Ecto neural progenitor cell (in vitro differentiated cells): Measurements from ENCODE around the gene CLASP1.
"Not testable (repeated sequence)": the region's sequence is repeated elsewhere in the genome, so short reads cannot be mapped to it uniquely, and the experiment has no call there.

Source experiments
- DNase-seq: peaks from one replicate; pipeline ENCODE4 v3.0.0-alpha.2; 2018; ENCODE audit warnings: low spot score

Gene CLASP1

DNA sequence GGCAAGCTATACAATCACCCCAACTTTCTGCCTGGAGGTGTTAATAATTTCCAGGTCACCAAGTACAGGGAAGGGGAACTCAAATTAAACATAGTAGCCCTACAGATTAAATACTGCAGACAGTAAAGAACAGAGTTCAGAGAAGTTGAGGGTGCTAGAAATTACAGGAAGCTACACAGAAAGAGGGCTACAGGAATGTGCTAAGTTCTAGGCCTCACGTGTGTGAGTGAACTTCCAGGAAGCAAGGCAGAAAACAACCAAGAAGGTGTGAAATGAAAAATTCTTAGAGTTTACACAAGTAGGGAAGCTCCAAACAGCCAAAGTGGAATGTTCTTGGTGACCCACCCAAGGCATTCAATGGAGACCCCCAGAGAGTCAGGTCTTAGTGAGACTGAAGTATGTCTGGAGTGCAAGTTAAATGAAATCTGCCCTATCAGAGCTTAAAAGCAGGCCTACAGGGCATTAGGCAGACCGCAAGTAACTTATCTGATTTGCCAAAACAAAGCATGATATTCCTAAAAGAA, 176.7 kb downstream of the CLASP1 start:
- no peak for DNase-seq

DNA sequence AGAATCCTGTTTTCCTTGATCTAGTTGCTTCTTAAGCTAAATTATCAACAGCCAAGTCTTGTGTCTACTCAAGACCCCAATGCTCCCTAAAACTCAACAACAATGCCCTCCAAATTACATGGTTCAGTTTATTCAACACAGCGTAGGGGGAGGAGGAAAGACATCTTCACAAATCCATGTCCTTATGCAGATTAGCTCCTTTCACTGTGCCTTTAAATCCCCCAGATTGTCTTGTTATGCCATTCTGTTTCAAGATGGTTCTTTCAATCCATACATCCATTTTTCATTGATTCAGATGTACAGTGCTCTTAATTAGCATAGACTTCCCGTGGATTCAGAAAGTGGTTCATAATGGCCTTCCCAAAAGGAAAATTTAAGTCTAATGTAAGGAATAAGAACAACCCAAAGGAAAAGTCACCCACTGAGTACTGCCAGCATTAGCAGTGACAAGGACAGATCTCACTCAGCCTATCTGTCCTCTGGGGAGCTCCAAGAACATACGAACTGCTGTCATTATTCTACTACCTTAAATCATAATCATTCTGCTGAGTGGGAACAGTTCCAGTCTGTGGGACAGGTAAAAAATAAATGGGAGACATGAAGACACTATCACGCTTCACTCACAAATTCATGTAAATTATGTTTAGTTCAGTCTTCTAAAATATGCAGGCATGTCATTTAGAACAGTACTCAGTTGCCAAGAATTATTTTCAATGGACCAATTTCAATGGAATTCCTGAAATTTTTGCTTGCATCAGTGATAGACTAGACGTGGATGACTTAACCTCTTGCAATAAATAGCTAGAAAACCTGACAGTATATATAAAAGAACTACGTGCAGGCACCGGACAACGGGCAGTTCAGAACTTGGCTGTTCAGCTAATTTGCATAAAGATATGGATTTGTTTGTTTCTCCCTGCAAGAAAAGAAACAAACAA, 177.5 kb downstream of the CLASP1 start:
- no peak for DNase-seq

DNA sequence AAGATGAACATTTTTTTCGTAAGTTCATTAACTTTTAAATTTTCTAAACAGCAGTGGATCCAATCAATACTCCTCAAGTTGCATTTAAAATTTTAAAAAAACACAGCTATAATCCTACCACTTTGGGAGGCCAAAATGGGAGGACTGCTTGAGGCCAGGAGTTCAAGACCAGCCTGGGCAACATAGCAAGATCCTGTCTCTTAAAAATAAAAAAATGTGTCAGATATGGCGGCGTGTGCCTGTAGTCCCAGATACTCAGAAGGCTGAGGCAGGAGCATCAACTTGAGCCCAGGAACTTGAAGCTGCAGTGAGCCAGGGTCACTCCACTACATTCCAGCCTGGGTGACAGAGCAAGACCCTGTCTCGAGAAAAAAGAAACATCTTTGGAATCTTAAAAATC, 178.3 kb downstream of the CLASP1 start:
- no peak for DNase-seq

DNA sequence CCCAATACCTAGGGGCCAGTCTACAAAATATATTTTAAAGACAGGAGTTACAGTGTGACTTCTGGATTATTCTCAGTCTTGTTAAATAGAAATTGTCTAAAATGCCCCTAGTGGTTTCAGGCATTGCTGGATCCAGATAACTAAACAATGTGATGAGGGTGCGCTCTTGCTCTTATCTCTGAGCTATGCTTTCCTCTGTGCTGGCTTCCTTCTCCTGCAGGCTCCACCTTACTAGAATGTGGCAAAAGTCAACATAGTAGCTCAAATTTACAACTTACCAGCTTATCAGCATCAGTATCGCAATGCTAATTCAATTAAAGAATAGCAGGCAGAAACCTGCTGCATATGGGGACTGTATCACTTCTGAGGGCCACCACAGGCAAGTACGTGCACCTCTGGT, 179.9 kb downstream of the CLASP1 start:
- DNase-seq: no peak

DNA sequence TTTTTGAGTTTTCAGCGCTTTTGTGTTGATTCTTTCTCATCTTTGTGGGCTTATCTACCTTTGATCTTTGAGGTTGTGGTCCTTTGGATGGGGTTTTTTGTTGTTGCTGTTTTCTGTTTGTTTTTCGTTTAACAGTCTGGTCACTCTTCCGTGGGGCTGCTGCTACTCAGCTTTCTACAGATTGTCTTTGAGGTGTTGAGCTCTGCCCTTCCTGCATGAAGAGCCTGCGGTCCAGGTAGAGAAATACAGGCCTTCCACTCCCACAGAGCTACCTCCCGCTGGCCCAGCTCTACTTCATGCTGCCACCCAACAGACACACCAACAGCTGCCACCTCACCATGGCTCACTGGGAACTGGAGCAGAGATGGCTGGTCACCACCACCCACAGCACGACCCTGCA, 180.3 kb downstream of the CLASP1 start:
- DNase-seq: no peak

DNA sequence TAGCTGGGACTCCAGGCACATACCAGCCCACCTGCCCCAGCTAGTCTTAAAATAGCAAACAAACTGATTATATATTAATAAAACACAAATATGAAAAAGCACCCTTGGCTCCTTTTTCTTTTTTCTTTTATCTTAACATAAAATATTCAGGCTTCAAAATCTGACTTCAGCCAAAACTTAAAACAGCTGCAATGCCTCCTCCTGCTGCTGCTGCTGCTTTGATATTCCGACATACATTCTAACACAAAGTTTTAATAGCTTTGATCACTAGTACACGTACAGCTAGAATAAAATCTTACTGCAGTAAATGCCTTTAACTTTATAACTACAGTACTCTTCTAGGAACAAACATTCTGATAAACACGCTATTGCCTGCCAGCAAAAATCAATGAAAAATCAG, 190.0 kb downstream of the CLASP1 start:
- no peak for DNase-seq

DNA sequence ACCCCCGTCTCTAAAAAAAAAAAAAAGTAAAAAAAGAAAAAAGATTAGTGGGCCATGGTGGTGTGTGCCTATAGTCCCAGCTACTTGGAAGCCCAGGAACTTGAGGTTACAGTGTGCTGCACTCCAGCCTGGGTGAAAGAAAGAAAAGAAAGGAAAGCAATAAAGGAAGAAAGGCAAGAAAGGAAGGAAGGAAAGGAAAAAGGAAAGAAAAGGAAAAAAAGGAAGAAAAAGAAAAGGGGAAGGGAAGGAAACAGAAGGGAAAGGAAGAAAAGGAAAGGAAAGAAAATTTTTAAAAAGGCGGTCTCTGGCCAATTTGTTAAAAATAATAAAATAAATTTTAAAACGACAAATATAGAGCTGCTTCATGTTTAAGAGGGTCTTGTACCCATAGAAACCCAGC, 192.9 kb downstream of the CLASP1 start:
- no peak for DNase-seq

DNA sequence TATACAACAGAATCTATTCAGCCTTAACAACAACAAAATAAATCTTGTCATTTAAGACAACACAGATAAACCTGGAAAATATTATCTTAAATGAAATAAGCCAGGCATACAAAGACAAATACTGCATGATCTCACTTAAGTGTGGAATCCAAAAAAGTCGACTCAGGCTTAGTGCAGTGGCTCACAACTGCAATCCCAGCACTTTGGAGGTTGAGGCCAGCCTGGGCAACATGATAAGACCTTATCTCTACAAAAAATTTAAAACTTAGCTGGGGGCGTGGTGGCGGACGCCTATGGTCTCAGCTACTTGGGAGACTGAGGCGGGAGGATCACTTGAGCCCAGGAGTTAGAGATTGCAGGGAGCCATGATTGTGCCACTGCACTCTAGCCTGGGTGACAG, 193.8 kb downstream of the CLASP1 start:
- no peak for DNase-seq

DNA sequence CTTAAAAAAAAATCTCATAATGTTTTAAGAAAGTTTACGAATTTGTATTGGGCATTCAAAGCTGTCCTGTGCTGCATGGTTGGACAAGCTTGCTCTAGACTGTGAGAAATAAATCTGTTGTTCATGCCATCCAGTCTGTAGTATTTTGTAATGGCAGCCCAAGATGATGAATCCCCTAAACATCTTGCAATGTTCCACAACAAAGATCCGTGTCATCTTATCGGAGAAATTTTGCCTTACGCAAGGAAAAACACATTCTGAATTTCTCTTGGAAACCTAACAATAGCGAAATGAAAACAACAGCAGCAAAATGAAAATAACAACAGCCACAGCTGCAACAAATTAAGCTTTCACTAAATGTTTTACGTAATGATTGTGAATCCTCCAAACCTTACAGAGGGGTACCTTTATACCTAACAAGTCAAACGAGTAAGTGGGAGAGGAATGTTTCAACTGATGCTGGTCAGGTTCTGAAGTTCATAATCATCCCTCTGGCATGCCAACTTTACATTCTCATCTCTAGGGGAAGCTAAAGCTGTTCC, 194.6 kb downstream of the CLASP1 start:
- DNase-seq: no peak

DNA sequence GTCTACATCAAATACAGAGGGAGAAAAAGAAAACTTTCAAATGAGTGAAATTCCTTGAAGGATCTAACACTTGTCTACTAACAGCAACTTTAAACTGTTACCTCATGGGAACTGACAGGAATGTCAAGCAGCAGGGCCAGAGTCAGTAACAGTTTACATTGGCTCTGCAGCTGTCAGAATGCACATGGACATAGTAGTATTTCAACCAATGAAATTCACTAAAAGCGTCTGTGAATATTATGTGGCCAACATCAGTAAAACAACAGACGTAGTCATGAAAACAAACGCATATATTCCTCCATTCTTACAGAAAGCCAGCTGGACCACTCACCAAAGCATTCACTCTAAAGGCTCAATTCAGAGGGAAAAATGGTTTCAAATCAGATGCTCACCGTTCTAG, 197.9 kb downstream of the CLASP1 start:
- DNase-seq: no peak

DNA sequence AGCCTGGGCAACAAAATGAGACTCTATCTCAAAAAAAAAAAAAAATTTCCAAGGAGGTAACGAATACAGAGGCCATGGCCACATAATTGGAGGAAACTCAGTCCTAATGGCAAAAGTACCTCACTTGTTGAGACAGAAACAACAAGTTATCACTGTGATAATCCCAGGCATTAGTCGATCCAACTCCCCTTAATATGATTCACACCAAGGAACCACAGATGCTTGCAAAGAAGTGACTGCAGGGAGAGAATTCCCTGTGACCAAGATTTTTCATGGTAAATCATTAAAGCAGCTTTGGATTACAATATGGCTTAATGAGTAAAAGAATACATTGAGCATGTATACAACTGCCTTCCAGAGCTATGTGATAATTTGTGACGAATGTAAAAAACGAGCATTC, 199.0 kb downstream of the CLASP1 start:
- no peak for DNase-seq

DNA sequence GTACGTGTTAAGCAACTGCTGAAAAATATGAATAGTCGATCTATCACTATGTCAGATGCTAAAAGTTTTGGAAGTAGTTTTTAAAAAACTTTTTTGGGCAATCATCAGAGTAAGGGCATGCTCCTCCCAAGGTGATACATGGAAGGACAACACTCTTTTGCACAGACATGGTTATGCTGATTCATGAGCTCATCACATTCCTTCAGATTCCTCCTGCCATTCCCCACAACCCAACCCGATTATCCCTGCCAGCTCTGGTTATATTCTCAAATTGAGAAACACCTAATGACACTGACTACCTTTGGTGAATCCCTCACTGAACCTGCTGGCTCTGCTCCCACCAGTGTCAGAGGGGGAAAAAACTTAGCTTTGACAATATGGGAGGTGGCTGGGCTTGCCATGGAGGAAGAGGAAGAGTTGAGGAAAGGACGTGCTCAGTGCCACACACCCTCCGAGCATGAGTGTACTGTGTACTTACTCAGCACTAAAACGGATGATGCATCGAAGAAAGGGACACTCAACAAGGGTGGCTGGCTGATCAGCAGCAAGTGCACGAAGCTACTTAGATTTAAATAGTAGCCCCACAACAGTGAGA, 202.5 kb downstream of the CLASP1 start:
- DNase-seq: no peak

DNA sequence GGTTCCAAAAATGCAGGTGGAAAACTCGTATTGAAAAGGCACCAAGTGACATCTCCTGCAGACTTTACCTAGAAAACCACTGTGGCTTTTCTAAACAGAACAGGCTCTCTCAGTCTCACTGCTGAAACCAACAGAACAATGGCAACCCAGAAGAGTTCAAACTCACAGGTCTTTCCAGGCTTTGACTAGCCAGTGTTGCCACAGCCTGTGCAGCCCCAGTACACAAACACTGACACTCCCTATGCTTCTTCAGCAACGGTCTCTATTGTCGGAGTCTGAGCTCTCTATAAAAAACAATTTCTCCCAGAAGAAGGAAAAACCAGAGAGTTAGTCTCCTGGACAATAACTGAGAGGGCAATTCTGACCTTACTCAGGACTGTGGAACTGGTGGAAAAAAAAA, 206.4 kb downstream of the CLASP1 start:
- no peak for DNase-seq

DNA sequence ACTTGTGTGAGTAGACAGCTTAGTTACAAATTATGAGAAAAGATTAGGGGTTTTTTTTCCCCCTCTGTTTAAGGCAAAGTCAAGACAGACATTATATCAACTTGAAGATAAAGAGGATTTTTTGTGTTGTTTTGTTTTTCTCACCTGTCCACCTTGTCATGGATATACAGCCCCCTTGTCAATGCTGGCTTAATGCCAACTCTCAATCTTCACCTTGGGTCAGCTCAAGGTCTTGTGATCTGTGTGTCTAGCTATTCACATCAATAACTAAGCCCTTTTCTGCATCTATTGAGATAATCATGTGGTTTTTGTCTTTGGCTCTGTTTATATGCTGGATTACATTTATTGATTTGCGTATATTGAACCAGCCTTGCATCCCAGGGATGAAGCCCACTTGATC, 211.0 kb downstream of the CLASP1 start:
- not testable (repeated sequence) for DNase-seq

DNA sequence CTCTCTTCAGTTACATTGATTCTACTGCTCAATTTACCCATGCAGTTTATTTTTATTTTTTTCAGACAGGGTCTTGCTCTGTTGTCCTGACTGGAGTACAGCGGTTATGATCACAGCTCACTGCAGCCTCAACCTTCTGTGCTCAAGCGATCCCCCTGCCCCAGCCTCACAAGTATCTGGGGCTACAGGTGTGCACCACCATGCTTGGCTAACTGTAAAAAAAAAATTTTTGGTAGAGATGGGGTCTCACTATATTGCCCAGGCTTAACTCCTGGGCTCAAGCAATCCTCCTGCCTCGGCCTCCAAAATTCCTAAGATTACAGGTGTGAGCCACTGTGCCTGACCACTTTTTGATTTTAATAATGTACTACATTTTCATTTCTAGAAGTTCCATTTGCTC, 212.3 kb downstream of the CLASP1 start:
- no peak for DNase-seq

DNA sequence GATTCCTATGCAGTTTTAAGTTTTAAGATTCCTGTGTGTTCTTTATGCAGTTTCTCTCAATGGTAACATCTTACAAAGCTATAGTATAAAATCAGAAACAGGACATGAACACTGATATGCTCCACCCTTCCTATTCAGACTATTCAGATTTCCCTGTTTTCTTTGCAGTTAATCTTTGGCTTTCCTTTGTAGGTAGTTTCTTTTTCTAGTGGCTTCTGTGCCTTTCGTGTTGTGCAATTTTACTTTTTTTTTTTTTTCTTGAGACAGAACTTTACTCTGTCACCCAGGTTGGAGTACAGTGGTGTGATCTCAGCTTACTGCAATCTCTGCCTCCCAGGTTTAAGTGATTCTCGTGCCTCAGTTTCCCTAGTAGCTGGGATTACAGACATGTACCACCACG, 213.5 kb downstream of the CLASP1 start:
- DNase-seq: no peak

DNA sequence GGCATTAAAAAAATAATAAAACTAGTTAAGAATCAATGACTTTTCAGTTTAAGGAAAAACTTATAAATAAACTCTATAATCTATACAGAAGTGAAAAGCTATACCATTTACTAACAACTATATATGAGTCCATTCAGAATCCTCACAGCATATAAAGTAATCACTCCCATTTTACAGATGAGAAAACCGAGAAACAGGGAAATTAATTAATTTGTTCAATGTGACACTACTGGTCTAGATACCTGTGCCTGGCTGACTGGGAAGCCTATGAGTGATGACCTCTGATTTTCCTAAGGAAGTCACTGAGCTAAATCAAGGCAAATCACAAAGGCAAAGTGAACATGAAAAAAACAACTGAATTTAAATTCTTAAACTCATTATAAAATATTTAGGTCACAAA, 218.0 kb downstream of the CLASP1 start:
- no peak for DNase-seq

DNA sequence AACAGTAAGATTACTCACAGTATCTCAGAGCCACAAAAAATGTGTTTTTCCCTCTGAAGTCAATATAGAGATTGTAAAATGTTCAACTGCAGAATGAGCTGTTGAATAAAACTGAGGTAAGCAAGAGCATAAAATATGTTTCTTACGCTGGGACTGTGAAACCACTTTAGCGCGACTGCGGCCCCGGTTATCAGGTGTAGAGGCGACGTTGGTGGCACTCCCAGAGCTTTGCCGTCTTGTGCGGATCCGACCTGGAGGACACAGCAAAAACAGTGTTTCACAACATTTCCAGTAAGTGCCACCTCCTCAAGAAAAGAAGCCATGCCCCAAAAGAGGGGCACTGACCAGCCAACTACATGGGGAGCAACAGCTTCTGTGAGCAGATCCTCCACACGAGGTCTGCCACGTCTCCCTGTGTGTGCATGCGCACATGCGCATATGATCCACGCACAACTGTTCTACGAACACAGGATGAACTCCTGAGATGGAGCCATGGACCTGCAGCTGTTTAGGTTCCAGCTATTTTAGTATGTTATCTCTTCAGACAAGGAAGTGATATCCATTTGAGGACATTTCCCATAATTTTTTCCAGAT, 219.2 kb downstream of the CLASP1 start:
- no peak for DNase-seq

DNA sequence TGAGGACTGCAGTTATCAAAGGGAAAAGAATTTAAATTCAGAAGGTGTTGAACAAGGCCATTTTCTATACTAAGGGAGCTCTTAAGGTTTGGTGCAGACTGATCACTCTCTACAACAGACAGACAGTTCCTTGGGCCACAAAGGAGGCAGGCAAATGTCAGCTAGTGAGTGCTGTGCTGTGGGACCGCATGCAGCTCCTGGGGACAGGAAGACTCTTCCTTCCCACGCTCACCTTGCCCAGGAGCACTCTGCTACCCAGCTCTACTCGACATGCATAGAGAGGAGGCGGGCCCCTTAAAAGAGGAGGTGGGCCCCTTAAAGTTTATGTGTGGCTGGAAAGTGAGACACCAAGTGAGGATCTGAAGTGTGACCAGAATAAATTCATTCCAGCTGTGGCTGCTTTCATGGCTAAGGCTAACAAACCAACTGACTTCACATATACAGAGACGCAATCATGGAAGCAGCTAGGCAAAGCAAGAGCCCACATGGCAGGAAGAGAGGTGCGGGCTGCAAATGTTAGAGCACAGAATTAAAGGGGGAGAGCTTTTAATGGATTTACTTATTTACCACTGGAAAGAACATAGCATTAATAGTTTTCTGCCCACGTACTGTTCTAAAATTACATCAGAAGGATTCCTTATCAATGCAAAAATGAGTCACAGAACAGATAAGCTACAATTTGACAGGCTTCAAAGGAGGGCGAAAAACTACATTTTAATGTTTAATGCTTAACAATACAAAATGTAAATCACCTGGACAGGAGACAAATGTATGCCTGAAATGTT, 220.0 kb downstream of the CLASP1 start:
- no peak for DNase-seq

DNA sequence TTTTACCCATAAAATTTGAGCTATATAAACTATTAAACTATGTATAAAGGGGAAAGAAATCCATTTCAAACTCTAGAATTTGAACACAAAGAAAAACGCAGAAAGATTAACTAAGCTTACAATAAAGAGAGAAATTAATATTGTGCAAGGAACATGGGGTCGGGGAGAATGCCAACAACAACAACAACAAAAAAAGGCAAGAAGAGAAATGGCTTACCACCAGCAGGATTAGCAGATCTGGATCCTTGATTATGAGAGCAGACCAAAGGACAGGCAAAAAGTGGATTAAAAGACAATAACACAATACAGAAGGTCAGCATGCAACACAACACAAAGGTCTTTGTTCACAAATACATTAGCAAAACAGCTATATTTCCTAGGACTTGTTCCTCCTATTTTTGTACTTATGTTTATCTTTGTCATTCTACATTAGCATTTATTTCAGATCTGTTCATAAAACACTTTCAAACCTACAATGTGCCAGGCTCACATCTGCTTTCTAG, 222.0 kb downstream of the CLASP1 start:
- no peak for DNase-seq

DNA sequence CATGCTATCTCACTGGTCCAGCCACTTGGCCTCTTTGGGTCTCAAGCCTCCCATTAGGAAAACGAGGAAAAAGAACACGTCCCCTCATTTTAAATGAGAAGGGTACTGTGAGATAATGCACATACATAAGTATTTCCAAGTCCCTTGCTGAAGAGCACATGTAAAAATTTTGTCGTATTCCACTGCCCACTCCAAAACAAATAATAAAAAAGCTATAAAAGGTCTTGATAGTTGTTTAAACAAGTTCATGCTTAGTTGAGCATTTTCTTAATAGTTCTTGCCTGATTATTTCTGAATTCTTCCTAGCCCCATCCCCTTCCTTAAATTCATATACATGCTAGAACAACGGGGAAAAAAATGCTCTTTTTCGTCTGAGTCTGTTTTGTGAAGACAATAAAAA, 228.8 kb downstream of the CLASP1 start:
- no peak for DNase-seq
